ENCODE measurements around the gene S1PR4. TPM values are rescaled to one million over a fixed set of nuclear protein-coding genes. Genes with fewer than 3 reads are reported as not detected.
"Not testable (repeated sequence)": the region's sequence is repeated elsewhere in the genome, so short reads cannot be mapped to it uniquely, and the experiment has no call there.

The S1PR4 gene
- total RNA-seq, 1 donor from 2014 or later, result 1.1 TPM

- ATAC-seq, result no peak
Observed at GRCh38 chr19:3183721-3184641, 5.4 kb downstream of the S1PR4 start.

GRCh38 chr19:3184847-3185460, 6.4 kb downstream of the S1PR4 start:
- peak; percentile 6 for ATAC-seq

GRCh38 chr19:3185461-3186159, 7.0 kb downstream of the S1PR4 start, which contains the start of gene NCLN:
Gene NCLN, plus strand, starts transcription at chr19:3185930. Its CDS starts 101 bp downstream, at chr19:3186031.
- peak; percentile 90 for ATAC-seq

GRCh38 chr19:3186160-3186688, 7.7 kb downstream of the S1PR4 start:
- ATAC-seq, result peak; percentile 36

- no peak for ATAC-seq
Observed at GRCh38 chr19:3186891-3187661, 8.5 kb downstream of the S1PR4 start.

- no peak for ATAC-seq
Observed at GRCh38 chr19:3187662-3188511, 9.3 kb downstream of the S1PR4 start.

- ATAC-seq, result no peak
Observed at GRCh38 chr19:3188627-3189596, 10.3 kb downstream of the S1PR4 start.

GRCh38 chr19:3189702-3190469, 11.3 kb downstream of the S1PR4 start:
- ATAC-seq, result no peak

GRCh38 chr19:3190470-3190770, 11.9 kb downstream of the S1PR4 start:
- ATAC-seq, result no peak

- ATAC-seq, result no peak
Observed at GRCh38 chr19:3190921-3191805, 12.6 kb downstream of the S1PR4 start.

- not testable (repeated sequence) for ATAC-seq
Observed at GRCh38 chr19:3191806-3192104, 13.2 kb downstream of the S1PR4 start.

GRCh38 chr19:3192228-3192635, 13.7 kb downstream of the S1PR4 start:
- ATAC-seq, result no peak

- no peak for ATAC-seq
Observed at GRCh38 chr19:3192684-3193083, 14.1 kb downstream of the S1PR4 start.

GRCh38 chr19:3193256-3194105, 14.9 kb downstream of the S1PR4 start:
- ATAC-seq, result no peak

- no peak for ATAC-seq
Observed at GRCh38 chr19:3194106-3195087, 15.8 kb downstream of the S1PR4 start.
